Left cardiac atrium (tissue), 4 donors: ENCODE results near the gene NCOA7. TPM values are rescaled to one million over a fixed set of nuclear protein-coding genes. Genes with fewer than 3 reads are reported as not detected.

Experiments
- ATAC-seq, 2 donors: fragments of 200-7000 bp; cut with Tn5 transposase; one replicate each; pipeline ENCODE4 v1.9.1; 2020; ENCODE audit warnings: mild to moderate bottlenecking in 2 of 2, moderate library complexity in 2 of 2
- DNase-seq: peaks from one replicate; pipeline ENCODE4 v3.0.0-alpha.2; 2020
- intact Hi-C, 2 donors: fragments of 100-400 bp; cut with DNase I; formaldehyde crosslinking; loops; one replicate each; pipeline versions ENCODE4 v1.14.1 to v1.15.1; 2022 to 2023
- total RNA-seq, 2 donors: library from RNA; stranded (reverse); fragmentation: NEBNext Ultra II Directional; extraction: Animal tissue kit (Norgen Biotek cat#: 25700); gene quantifications; one replicate each; pipeline ENCODE4 v1.2.1, GENCODE V29; 2021
- donor health status: DM: no; HTN: yes; CAD: no.
- donor health status: DM: no; HTN: yes; CAD: no; lungs with severe emphysema.
- donor health status: DM: yes; HTN: yes; CAD: no.
- donor health status: Dilated cardiomyopathy.

The NCOA7 gene
- total RNA-seq, 2 donors from 2014 or later, result 18.4 to 24.8 TPM

- ATAC-seq (no peak), DNase-seq (no peak)
- intact Hi-C loops, result no loop called here
Measured at GRCh38 chr6:125823180-125823579, 32.4 kb downstream of the NCOA7 start.

DNA sequence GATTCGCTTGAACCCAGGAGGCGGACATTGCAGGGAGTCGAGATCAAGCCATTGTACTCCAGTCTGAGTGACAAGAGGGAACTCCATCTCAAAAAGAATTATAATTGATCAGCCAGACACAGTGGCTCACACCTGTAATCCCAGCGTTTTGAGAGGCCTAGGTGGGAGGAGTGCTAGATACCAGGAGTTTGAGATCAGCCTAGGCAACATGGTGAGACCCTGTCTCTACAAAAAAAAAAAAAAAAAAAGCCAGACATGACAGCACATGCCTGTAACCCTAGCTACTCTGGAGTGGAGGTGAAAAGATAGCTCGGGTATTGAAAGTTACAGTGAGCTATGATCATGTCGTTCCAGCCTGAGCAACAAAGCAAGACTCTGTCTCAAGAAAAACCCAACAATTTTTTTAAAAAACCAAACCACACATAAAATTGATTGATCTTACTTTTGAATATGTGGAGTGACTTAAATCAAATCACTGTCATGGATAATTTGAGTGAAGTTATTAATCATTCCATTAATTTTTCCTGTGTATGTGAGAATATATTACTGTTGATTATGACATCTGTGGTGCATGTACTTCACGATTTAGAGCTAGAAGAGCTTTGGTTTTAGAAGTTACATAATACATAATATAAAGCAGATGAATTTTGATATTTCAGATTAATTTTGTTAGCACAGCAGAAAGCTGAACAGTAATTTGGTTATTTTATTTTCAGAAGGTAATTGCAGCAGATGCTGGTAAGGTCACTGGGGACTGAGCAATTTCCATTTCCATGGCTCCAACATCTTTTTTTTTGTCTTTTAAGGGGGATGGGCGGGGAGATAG lies 34.4 kb downstream of the NCOA7 start:
- DNase-seq, result no peak
- intact Hi-C loops, result no loop called here
- ATAC-seq, result peak in 1 of 2 donors; percentile 44

GRCh38 chr6:125826695-125827463 lies 36.1 kb downstream of the NCOA7 start:
- ATAC-seq (no peak), DNase-seq (no peak)
- intact Hi-C loops, result no loop called here

DNA sequence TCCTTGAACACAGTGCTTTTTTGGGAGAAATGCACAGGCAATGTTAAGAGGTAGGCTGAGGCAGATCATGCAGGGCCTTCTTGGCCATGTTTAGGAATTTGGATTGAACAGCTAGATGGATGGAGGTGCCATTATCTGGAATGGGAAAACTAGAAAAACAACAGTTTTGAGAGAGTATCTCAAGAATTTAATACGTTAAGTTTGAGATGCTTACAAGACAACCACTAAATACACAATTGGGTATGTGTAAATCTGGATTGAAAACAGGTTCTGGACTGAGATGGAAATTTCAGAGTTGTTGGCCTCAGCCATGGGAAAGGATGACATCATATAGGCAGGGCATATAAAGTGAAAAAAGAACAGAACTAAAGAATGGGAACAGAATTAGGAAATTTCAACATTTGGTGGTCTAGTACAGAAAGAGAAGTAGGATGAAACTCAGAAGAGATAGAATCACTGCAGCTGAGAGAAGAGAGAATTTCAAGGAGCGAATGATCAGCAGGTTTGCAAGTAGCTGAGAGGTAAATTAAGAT lies 37.1 kb downstream of the NCOA7 start:
- DNase-seq (no peak), ATAC-seq (peak in 1 of 2 donors; percentile 56)
- intact Hi-C loops, result no loop called here

- ATAC-seq (no peak), DNase-seq (no peak)
- intact Hi-C loops, result no loop called here
Measured at GRCh38 chr6:125828476-125829039, 37.8 kb downstream of the NCOA7 start.

DNA sequence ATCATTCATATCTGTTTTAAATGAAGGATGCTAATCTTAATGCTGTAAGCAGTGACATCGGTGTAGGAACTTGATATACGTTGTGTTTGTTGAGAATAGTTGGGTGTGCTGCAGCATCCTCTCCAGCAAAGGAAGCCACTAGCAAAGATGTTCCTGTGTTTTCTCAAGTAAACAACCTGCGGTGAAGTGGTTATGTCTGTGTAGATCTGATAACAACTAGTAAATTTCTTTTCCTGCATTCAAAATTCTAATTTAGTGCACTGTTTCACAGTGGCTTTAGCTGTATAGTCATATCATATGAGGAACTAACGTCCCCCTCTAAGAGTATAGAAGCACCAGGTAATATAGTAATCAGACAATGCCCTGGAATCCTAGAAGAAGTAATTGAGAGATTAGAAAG lies 38.7 kb downstream of the NCOA7 start:
- ATAC-seq, result peak in 1 of 2 donors; percentile 7
- intact Hi-C loops, result no loop called here
- DNase-seq, result no peak

DNA sequence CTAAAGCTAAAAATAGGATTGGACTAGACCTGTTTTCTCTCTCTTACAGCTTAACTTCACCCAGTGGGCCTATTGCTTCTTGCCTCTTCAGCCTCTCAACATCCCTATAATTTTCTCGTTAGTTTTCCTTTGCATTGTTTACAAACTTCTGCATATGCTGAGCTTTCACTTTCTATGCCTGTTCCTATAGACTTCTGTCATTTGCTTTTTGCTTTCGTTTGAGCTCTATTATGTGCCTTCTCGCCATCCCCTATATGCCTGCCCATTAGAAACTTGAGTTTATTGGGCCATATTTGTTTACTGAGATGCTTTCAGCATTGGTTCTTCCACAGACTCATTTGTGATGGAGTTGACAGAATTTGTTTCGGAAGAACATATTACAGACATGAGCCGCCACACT lies 40.9 kb downstream of the NCOA7 start:
- DNase-seq (no peak), ATAC-seq (no peak)
- intact Hi-C loops, result no loop called here

DNA sequence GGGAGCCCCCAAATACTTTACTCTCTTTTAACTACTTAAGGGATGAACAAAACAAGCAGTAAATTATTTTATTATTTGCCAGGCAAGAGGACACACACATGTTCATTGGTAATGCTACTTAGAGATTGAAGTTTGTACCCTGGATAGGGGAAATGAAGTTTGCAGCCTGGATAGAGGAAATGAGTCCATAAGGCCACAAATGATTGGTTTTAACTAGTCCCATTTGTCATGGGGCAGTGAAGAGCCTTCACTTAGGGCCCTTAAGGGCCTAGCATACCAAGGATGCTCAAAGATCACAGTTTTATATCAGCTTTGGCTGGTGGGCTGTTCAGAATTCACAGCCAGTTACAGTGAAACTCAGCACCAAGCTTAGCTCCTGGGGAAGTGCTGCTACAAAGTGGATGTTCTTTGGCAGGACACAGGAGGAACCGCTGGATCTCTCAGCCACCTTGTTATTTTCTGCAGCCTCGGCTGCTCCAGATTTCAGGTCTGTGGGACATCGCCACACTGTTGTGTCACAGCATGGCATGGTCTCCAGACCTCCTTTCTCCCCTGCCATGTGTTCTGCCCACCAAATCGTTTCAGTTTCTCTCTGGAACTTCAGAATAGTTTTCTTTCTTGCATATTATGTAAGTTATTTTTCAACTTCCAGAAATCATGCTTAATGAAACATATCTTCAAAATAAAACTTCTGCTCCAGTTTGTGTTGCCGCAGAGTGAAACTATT lies 41.8 kb downstream of the NCOA7 start:
- DNase-seq (no peak), ATAC-seq (no peak)
- intact Hi-C loops, result no loop called here

DNA sequence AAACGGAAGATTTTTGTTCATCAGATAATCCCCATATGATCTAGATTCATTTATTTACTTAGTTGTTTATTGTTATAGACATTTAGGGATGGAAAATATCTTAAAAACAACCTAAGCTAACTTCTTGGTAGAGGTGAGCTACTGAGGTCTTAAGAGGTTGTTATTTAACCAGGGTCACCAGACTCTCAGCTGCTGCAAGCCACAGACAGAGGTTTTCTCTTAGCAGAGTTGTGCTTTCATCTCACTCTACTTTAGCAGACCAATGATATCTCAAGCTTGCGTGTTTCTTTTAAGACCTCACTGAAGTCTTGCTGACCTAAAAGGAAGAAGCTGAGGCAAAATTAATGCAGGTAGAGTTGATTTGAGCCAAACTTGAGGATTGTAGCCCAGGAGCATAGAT lies 43.6 kb downstream of the NCOA7 start:
- ATAC-seq (no peak), DNase-seq (no peak)
- intact Hi-C loops, result no loop called here

DNA sequence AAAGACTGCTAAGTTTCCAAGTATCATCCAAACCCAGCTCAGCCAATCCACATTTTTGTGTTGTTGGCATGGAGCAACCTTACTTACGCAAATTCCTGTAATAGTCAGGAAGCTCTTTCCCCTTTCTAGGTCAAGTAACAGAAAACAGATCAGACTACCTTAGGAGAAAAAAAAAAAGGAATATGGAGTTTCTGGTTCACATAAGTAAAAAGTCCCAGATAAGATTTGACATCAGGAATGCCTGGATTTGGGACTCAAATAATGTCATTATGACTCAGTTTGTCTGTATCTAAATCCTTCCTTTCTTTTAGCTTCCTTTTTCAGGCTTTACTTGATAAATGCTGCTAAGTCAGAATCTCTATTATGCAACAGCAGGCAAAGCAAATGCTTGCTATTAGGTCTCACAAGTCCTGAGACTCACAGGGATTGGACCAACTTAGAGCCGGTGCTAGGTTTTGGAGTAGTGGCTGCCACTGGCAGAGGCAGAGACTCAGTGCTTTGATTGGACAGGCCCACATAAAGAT lies 44.5 kb downstream of the NCOA7 start:
- DNase-seq (peak; percentile 42), ATAC-seq (peak; percentile 86 to 92)
- intact Hi-C loops, result no loop called here

- intact Hi-C loops, result no loop called here
Measured at GRCh38 chr6:125836466-125836865, 45.7 kb downstream of the NCOA7 start.

GRCh38 chr6:125839471-125839870 lies 48.7 kb downstream of the NCOA7 start:
- ATAC-seq (no peak), DNase-seq (no peak)
- intact Hi-C loops, result no loop called here

More at GRCh38 chr6:125836466-125836865, 45.7 kb downstream of the NCOA7 start:
- DNase-seq (no peak), ATAC-seq (no peak)

DNA sequence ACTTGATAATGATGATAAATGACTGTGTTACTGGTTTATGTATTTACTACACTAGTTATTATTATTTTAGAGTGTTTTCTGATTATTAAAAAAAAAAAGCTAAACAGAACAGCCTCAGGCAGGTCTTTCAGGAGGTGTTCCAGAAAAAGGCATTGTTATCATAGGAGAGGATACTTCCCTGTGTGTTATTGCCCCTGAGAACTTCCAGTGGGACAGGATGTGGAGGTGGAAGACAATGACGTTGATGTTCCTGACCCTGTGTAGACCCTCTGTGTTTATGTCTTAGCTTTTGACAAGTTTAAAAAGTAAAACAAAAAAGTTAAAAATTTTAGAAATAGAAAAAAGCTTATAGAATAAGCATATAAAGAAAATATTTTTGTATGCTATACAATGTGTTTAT lies 49.1 kb downstream of the NCOA7 start:
- ATAC-seq, result no peak
- no peak for DNase-seq
- intact Hi-C loops, result no loop called here

DNA sequence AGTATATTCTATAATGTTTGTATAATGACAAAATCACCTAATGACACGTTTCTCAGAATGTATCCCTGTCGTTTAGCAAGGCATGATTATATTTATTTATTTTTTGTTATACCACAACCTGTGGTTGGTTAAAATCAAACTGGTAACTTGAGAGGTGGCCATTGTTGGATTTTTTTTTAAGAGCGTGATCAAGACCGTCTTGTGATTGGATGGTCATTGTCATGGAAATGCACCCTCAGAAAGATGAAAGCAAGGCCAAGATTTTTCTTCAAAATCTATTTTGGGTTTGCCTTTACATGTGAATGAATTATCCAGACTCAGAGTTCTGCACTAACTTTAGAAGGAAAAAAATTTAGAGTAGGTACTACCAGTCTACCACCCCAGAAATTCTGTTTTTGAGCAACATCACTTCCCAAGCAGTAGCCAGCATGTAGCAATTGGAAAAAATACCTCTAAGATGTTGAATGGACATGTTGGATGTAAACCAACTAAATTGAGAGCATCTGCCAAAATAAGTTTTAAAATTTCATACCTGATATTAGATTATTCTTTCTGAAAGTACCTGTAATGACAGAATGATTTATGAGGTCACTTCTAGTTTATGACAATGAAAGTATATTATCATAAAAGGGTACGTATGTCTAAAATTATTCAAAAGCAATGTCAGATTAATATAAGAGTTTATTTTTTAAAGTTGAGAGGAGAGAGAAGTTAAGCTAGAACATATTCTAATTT lies 50.8 kb downstream of the NCOA7 start:
- no peak for ATAC-seq
- intact Hi-C loops, result no loop called here
- DNase-seq, result no peak

GRCh38 chr6:125842091-125842626 lies 51.4 kb downstream of the NCOA7 start:
- intact Hi-C loops, result no loop called here
- ATAC-seq (no peak), DNase-seq (no peak)

GRCh38 chr6:125843593-125843992 lies 52.8 kb downstream of the NCOA7 start:
- ATAC-seq (no peak), DNase-seq (no peak)
- intact Hi-C loops, result no loop called here

DNA sequence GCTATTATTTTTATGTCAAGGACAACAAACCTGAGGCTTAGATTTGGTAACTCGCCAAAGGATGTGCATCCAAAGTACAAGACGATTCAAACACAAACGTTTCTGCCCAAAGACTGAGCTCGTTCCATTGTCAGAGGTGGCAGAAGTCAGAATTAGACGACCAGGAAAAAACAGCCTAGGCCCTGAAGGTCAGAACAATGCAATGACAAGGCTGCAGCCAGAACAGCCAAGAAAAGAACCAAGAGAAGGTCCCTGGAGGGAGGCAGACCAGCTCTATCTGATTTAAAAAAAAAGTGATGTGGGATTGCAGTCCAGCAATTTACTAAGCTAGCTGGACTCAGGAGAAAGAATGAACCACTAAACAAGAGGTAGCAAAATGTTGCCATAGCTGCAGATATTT lies 54.2 kb downstream of the NCOA7 start:
- ATAC-seq (peak; percentile 77 to 88), DNase-seq (peak; percentile 30)
- intact Hi-C loops, result no loop called here
